Measurements from ENCODE around the gene TXN. TPM values are rescaled to one million over a fixed set of nuclear protein-coding genes. Genes with fewer than 3 reads are reported as not detected.

TXN gene
- total RNA-seq, 1 donor from 2014 or later = 66.8 TPM

- no peaks in the 10 kb centered on the region for H3K9me3 ChIP-seq (ENCODE audit: control insufficient read depth in 3 of 3, low read length in 3 of 3)
- H3K9ac ChIP-seq (ENCODE audit: low read depth in 1 of 3, low read length in 3 of 3) = no peak overlapping the region
- H3K36me3 ChIP-seq (ENCODE audit: control insufficient read depth in 3 of 3, insufficient read depth in 3 of 3, low read length in 3 of 3) = peaks cover 4 to 43% (median 34%) of the 10 kb centered on the region in 3 donors
- H3K4me3 ChIP-seq (ENCODE audit: low read length in 3 of 3) = no peak overlapping the region
- H3K4me1 ChIP-seq (ENCODE audit: control insufficient read depth in 3 of 3, insufficient read depth in 3 of 3, low read length in 3 of 3) = no peaks in the 10 kb centered on the region
- no peak overlapping the region for H3K27ac ChIP-seq (ENCODE audit: low read depth, low read length)
- H3K27me3 ChIP-seq (ENCODE audit: control insufficient read depth in 3 of 3, insufficient read depth in 3 of 3, low read length in 3 of 3) = no peaks in the 10 kb centered on the region
Observed at GRCh38 chr9:110248361-110248760, 7.9 kb downstream of the TXN start.

GRCh38 chr9:110246214-110246613, 10.1 kb downstream of the TXN start:
- Histone ChIP-seq H3K9ac (ENCODE audit: low read depth in 1 of 3, low read length in 3 of 3) (no peak overlapping the region), H3K36me3 (ENCODE audit: control insufficient read depth in 3 of 3, insufficient read depth in 3 of 3, low read length in 3 of 3) (peaks cover 4 to 52% (median 37%) of the 10 kb centered on the region in 3 donors), H3K9me3 (ENCODE audit: control insufficient read depth in 3 of 3, low read length in 3 of 3) (no peaks in the 10 kb centered on the region), H3K27ac (ENCODE audit: low read depth, low read length) (no peak overlapping the region), H3K4me3 (ENCODE audit: low read length in 3 of 3) (no peak overlapping the region), H3K27me3 (ENCODE audit: control insufficient read depth in 3 of 3, insufficient read depth in 3 of 3, low read length in 3 of 3) (no peaks in the 10 kb centered on the region), H3K4me1 (ENCODE audit: control insufficient read depth in 3 of 3, insufficient read depth in 3 of 3, low read length in 3 of 3) (no peaks in the 10 kb centered on the region)

- Histone ChIP-seq H3K27ac (ENCODE audit: low read depth, low read length) (no peak overlapping the region), H3K27me3 (ENCODE audit: control insufficient read depth in 3 of 3, insufficient read depth in 3 of 3, low read length in 3 of 3) (no peaks in the 10 kb centered on the region), H3K4me1 (ENCODE audit: control insufficient read depth in 3 of 3, insufficient read depth in 3 of 3, low read length in 3 of 3) (no peaks in the 10 kb centered on the region), H3K36me3 (ENCODE audit: control insufficient read depth in 3 of 3, insufficient read depth in 3 of 3, low read length in 3 of 3) (peaks cover 4 to 42% (median 29%) of the 10 kb centered on the region in 3 donors), H3K4me3 (ENCODE audit: low read length in 3 of 3) (no peak overlapping the region), H3K9me3 (ENCODE audit: control insufficient read depth in 3 of 3, low read length in 3 of 3) (no peaks in the 10 kb centered on the region), H3K9ac (ENCODE audit: low read depth in 1 of 3, low read length in 3 of 3) (no peak overlapping the region)
Observed at GRCh38 chr9:110244616-110245015, 11.7 kb downstream of the TXN start.

GRCh38 chr9:110241858-110242321, 14.4 kb downstream of the TXN start:
- no peaks in the 10 kb centered on the region for H3K4me1 ChIP-seq (ENCODE audit: control insufficient read depth in 3 of 3, insufficient read depth in 3 of 3, low read length in 3 of 3)
- peaks cover 0 to 29% (median 13%) of the 10 kb centered on the region in 3 donors for H3K36me3 ChIP-seq (ENCODE audit: control insufficient read depth in 3 of 3, insufficient read depth in 3 of 3, low read length in 3 of 3)
- H3K27ac ChIP-seq (ENCODE audit: low read depth, low read length) = no peak overlapping the region
- H3K9ac ChIP-seq (ENCODE audit: low read depth in 1 of 3, low read length in 3 of 3) = no peak overlapping the region
- no peaks in the 10 kb centered on the region for H3K27me3 ChIP-seq (ENCODE audit: control insufficient read depth in 3 of 3, insufficient read depth in 3 of 3, low read length in 3 of 3)
- H3K9me3 ChIP-seq (ENCODE audit: control insufficient read depth in 3 of 3, low read length in 3 of 3) = no peaks in the 10 kb centered on the region
- no peak overlapping the region for H3K4me3 ChIP-seq (ENCODE audit: low read length in 3 of 3)

- H3K4me1 ChIP-seq (ENCODE audit: control insufficient read depth in 3 of 3, insufficient read depth in 3 of 3, low read length in 3 of 3) = no peaks in the 10 kb centered on the region
- H3K4me3 ChIP-seq (ENCODE audit: low read length in 3 of 3) = no peak overlapping the region
- no peaks in the 10 kb centered on the region for H3K27me3 ChIP-seq (ENCODE audit: control insufficient read depth in 3 of 3, insufficient read depth in 3 of 3, low read length in 3 of 3)
- H3K9ac ChIP-seq (ENCODE audit: low read depth in 1 of 3, low read length in 3 of 3) = no peak overlapping the region
- H3K36me3 ChIP-seq (ENCODE audit: control insufficient read depth in 3 of 3, insufficient read depth in 3 of 3, low read length in 3 of 3) = peaks cover 0 to 23% (median 11%) of the 10 kb centered on the region in 3 donors
- no peak overlapping the region for H3K27ac ChIP-seq (ENCODE audit: low read depth, low read length)
- H3K9me3 ChIP-seq (ENCODE audit: control insufficient read depth in 3 of 3, low read length in 3 of 3) = no peaks in the 10 kb centered on the region
Observed at GRCh38 chr9:110241260-110241857, 14.9 kb downstream of the TXN start.

- Histone ChIP-seq H3K4me3 (ENCODE audit: low read length in 3 of 3) (no peak overlapping the region), H3K9ac (ENCODE audit: low read depth in 1 of 3, low read length in 3 of 3) (no peak overlapping the region), H3K36me3 (ENCODE audit: control insufficient read depth in 3 of 3, insufficient read depth in 3 of 3, low read length in 3 of 3) (peaks cover 0 to 19% (median 11%) of the 10 kb centered on the region in 3 donors), H3K27me3 (ENCODE audit: control insufficient read depth in 3 of 3, insufficient read depth in 3 of 3, low read length in 3 of 3) (no peaks in the 10 kb centered on the region), H3K27ac (ENCODE audit: low read depth, low read length) (no peak overlapping the region), H3K9me3 (ENCODE audit: control insufficient read depth in 3 of 3, low read length in 3 of 3) (no peaks in the 10 kb centered on the region), H3K4me1 (ENCODE audit: control insufficient read depth in 3 of 3, insufficient read depth in 3 of 3, low read length in 3 of 3) (no peaks in the 10 kb centered on the region)
Observed at GRCh38 chr9:110240198-110240597, 16.1 kb downstream of the TXN start.

GRCh38 chr9:110228321-110228720, 28.0 kb downstream of the TXN start:
- no peak overlapping the region for H3K27ac ChIP-seq (ENCODE audit: low read depth, low read length)

GRCh38 chr9:110224583-110224982, 31.7 kb downstream of the TXN start:
- Histone ChIP-seq H3K36me3 (ENCODE audit: control insufficient read depth in 3 of 3, insufficient read depth in 3 of 3, low read length in 3 of 3) (no peaks in the 10 kb centered on the region), H3K9me3 (ENCODE audit: control insufficient read depth in 3 of 3, low read length in 3 of 3) (no peaks in the 10 kb centered on the region), H3K4me1 (ENCODE audit: control insufficient read depth in 3 of 3, insufficient read depth in 3 of 3, low read length in 3 of 3) (no peaks in the 10 kb centered on the region), H3K4me3 (ENCODE audit: low read length in 3 of 3) (no peak overlapping the region), H3K9ac (ENCODE audit: low read depth in 1 of 3, low read length in 3 of 3) (no peak overlapping the region), H3K27me3 (ENCODE audit: control insufficient read depth in 3 of 3, insufficient read depth in 3 of 3, low read length in 3 of 3) (no peaks in the 10 kb centered on the region), H3K27ac (ENCODE audit: low read depth, low read length) (no peak overlapping the region)

More at GRCh38 chr9:110228321-110228720, 28.0 kb downstream of the TXN start:
- no peak overlapping the region for H3K4me3 ChIP-seq (ENCODE audit: low read length in 3 of 3)
- H3K36me3 ChIP-seq (ENCODE audit: control insufficient read depth in 3 of 3, insufficient read depth in 3 of 3, low read length in 3 of 3) = no peaks in the 10 kb centered on the region
- H3K27me3 ChIP-seq (ENCODE audit: control insufficient read depth in 3 of 3, insufficient read depth in 3 of 3, low read length in 3 of 3) = no peaks in the 10 kb centered on the region
- H3K9me3 ChIP-seq (ENCODE audit: control insufficient read depth in 3 of 3, low read length in 3 of 3) = no peaks in the 10 kb centered on the region
- H3K9ac ChIP-seq (ENCODE audit: low read depth in 1 of 3, low read length in 3 of 3) = no peak overlapping the region
- no peaks in the 10 kb centered on the region for H3K4me1 ChIP-seq (ENCODE audit: control insufficient read depth in 3 of 3, insufficient read depth in 3 of 3, low read length in 3 of 3)

- Histone ChIP-seq H3K36me3 (ENCODE audit: control insufficient read depth in 3 of 3, insufficient read depth in 3 of 3, low read length in 3 of 3) (no peaks in the 10 kb centered on the region), H3K4me3 (ENCODE audit: low read length in 3 of 3) (no peak overlapping the region), H3K27ac (ENCODE audit: low read depth, low read length) (no peak overlapping the region), H3K9me3 (ENCODE audit: control insufficient read depth in 3 of 3, low read length in 3 of 3) (no peaks in the 10 kb centered on the region), H3K9ac (ENCODE audit: low read depth in 1 of 3, low read length in 3 of 3) (no peak overlapping the region), H3K27me3 (ENCODE audit: control insufficient read depth in 3 of 3, insufficient read depth in 3 of 3, low read length in 3 of 3) (no peaks in the 10 kb centered on the region), H3K4me1 (ENCODE audit: control insufficient read depth in 3 of 3, insufficient read depth in 3 of 3, low read length in 3 of 3) (no peaks in the 10 kb centered on the region)
Observed at GRCh38 chr9:110220809-110221208, 35.5 kb downstream of the TXN start.

- no peaks in the 10 kb centered on the region for H3K27me3 ChIP-seq (ENCODE audit: control insufficient read depth in 3 of 3, insufficient read depth in 3 of 3, low read length in 3 of 3)
- H3K4me1 ChIP-seq (ENCODE audit: control insufficient read depth in 3 of 3, insufficient read depth in 3 of 3, low read length in 3 of 3) = no peaks in the 10 kb centered on the region
- H3K36me3 ChIP-seq (ENCODE audit: control insufficient read depth in 3 of 3, insufficient read depth in 3 of 3, low read length in 3 of 3) = no peaks in the 10 kb centered on the region
- H3K27ac ChIP-seq (ENCODE audit: low read depth, low read length) = no peak overlapping the region
- H3K4me3 ChIP-seq (ENCODE audit: low read length in 3 of 3) = peak overlapping the region in 1 of 3 donors; percentile 35
- no peak overlapping the region for H3K9ac ChIP-seq (ENCODE audit: low read depth in 1 of 3, low read length in 3 of 3)
- no peaks in the 10 kb centered on the region for H3K9me3 ChIP-seq (ENCODE audit: control insufficient read depth in 3 of 3, low read length in 3 of 3)
Observed at GRCh38 chr9:110217656-110218099, 38.6 kb downstream of the TXN start.
